ENCODE data around the gene RAD52.

Gene RAD52

GRCh38 chr12:911191-911826 is 38.2 kb downstream of the RAD52 start:
- no peak for FAIRE-seq
- TF ChIP-seq TAF1 (IDR thresholded peaks at IDR 0.05; ENCODE audit: low read depth, low read length), result no peak
- TF ChIP-seq POU2F2 (IDR thresholded peaks at IDR 0.05; ENCODE audit: low read depth, low read length), result no peak
- TF ChIP-seq POLR2A (IDR thresholded peaks at IDR 0.05; ENCODE audit: low read depth, low read length), result no peak
- no peak for TF ChIP-seq POLR2AphosphoS5 (IDR thresholded peaks at IDR 0.05; ENCODE audit: low read depth, low read length)
- TF ChIP-seq SPI1 (IDR thresholded peaks at IDR 0.05; ENCODE audit: low read depth, low read length), result 0 out of 2 replicates have a peak, but pooled peaks have one; percentile 9
- DNase-seq (ENCODE audit: insufficient read length, low spot score), result no peak

- TF ChIP-seq SPI1 (IDR thresholded peaks at IDR 0.05; ENCODE audit: low read depth, low read length), result no peak
- no peak for TF ChIP-seq POLR2A (IDR thresholded peaks at IDR 0.05; ENCODE audit: low read depth, low read length)
- no peak for TF ChIP-seq POLR2AphosphoS5 (IDR thresholded peaks at IDR 0.05; ENCODE audit: low read depth, low read length)
- TF ChIP-seq POU2F2 (IDR thresholded peaks at IDR 0.05; ENCODE audit: low read depth, low read length), result no peak
- TF ChIP-seq PAX5 (IDR thresholded peaks at IDR 0.05; ENCODE audit: insufficient read depth, low read length, severe bottlenecking), result no peak
- no peak for TF ChIP-seq TAF1 (IDR thresholded peaks at IDR 0.05; ENCODE audit: low read depth, low read length)
- DNase-seq (ENCODE audit: insufficient read length, low spot score) (no peak), FAIRE-seq (no peak)
Measured at GRCh38 chr12:910416-910815, 39.1 kb downstream of the RAD52 start.

GRCh38 chr12:909861-910260 is 39.6 kb downstream of the RAD52 start:
- TF ChIP-seq POLR2AphosphoS5 (IDR thresholded peaks at IDR 0.05; ENCODE audit: low read depth, low read length) (no peak), POLR2A (IDR thresholded peaks at IDR 0.05; ENCODE audit: low read depth, low read length) (no peak), POU2F2 (IDR thresholded peaks at IDR 0.05; ENCODE audit: low read depth, low read length) (no peak), PAX5 (IDR thresholded peaks at IDR 0.05; ENCODE audit: insufficient read depth, low read length, severe bottlenecking) (no peak), SPI1 (IDR thresholded peaks at IDR 0.05; ENCODE audit: low read depth, low read length) (no peak), TAF1 (IDR thresholded peaks at IDR 0.05; ENCODE audit: low read depth, low read length) (no peak)
- FAIRE-seq (no peak), DNase-seq (ENCODE audit: insufficient read length, low spot score) (no peak)

GRCh38 chr12:907413-908185 is 41.9 kb downstream of the RAD52 start:
- no peak for TF ChIP-seq TAF1 (IDR thresholded peaks at IDR 0.05; ENCODE audit: low read depth, low read length)
- TF ChIP-seq SPI1 (IDR thresholded peaks at IDR 0.05; ENCODE audit: low read depth, low read length), result no peak
- no peak for TF ChIP-seq POLR2A (IDR thresholded peaks at IDR 0.05; ENCODE audit: low read depth, low read length)
- no peak for TF ChIP-seq POLR2AphosphoS5 (IDR thresholded peaks at IDR 0.05; ENCODE audit: low read depth, low read length)
- TF ChIP-seq PAX5 (IDR thresholded peaks at IDR 0.05; ENCODE audit: insufficient read depth, low read length, severe bottlenecking), result no peak
- TF ChIP-seq POU2F2 (IDR thresholded peaks at IDR 0.05; ENCODE audit: low read depth, low read length), result no peak
- DNase-seq (ENCODE audit: insufficient read length, low spot score) (no peak), FAIRE-seq (no peak)

- DNase-seq (ENCODE audit: insufficient read length, low spot score) (no peak), FAIRE-seq (no peak)
- TF ChIP-seq POU2F2 (IDR thresholded peaks at IDR 0.05; ENCODE audit: low read depth, low read length), result no peak
- no peak for TF ChIP-seq POLR2A (IDR thresholded peaks at IDR 0.05; ENCODE audit: low read depth, low read length)
Measured at GRCh38 chr12:906062-906585, 43.4 kb downstream of the RAD52 start.

GRCh38 chr12:905261-906031 is 44.0 kb downstream of the RAD52 start:
- DNase-seq (ENCODE audit: insufficient read length, low spot score), result no peak
- no peak for FAIRE-seq

GRCh38 chr12:904010-904414 is 45.5 kb downstream of the RAD52 start:
- DNase-seq (ENCODE audit: insufficient read length, low spot score), result no peak
- no peak for FAIRE-seq
- TF ChIP-seq POU2F2 (IDR thresholded peaks at IDR 0.05; ENCODE audit: low read depth, low read length) (no peak), PAX5 (IDR thresholded peaks at IDR 0.05; ENCODE audit: insufficient read depth, low read length, severe bottlenecking) (no peak), SPI1 (IDR thresholded peaks at IDR 0.05; ENCODE audit: low read depth, low read length) (peak; percentile 72)

More at GRCh38 chr12:905261-906031, 44.0 kb downstream of the RAD52 start:
- no peak for TF ChIP-seq TAF1 (IDR thresholded peaks at IDR 0.05; ENCODE audit: low read depth, low read length)
- no peak for TF ChIP-seq PAX5 (IDR thresholded peaks at IDR 0.05; ENCODE audit: insufficient read depth, low read length, severe bottlenecking)
- no peak for TF ChIP-seq POU2F2 (IDR thresholded peaks at IDR 0.05; ENCODE audit: low read depth, low read length)
- TF ChIP-seq SPI1 (IDR thresholded peaks at IDR 0.05; ENCODE audit: low read depth, low read length), result no peak
- TF ChIP-seq POLR2AphosphoS5 (IDR thresholded peaks at IDR 0.05; ENCODE audit: low read depth, low read length), result no peak
- no peak for TF ChIP-seq POLR2A (IDR thresholded peaks at IDR 0.05; ENCODE audit: low read depth, low read length)

GRCh38 chr12:903055-903454 is 46.4 kb downstream of the RAD52 start:
- FAIRE-seq (no peak), DNase-seq (ENCODE audit: insufficient read length, low spot score) (no peak)
- TF ChIP-seq POU2F2 (IDR thresholded peaks at IDR 0.05; ENCODE audit: low read depth, low read length) (no peak), POLR2A (IDR thresholded peaks at IDR 0.05; ENCODE audit: low read depth, low read length) (no peak), PAX5 (IDR thresholded peaks at IDR 0.05; ENCODE audit: insufficient read depth, low read length, severe bottlenecking) (no peak), TAF1 (IDR thresholded peaks at IDR 0.05; ENCODE audit: low read depth, low read length) (no peak), SPI1 (IDR thresholded peaks at IDR 0.05; ENCODE audit: low read depth, low read length) (no peak), POLR2AphosphoS5 (IDR thresholded peaks at IDR 0.05; ENCODE audit: low read depth, low read length) (no peak)

- no peak for TF ChIP-seq POLR2AphosphoS5 (IDR thresholded peaks at IDR 0.05; ENCODE audit: low read depth, low read length)
- TF ChIP-seq SPI1 (IDR thresholded peaks at IDR 0.05; ENCODE audit: low read depth, low read length), result no peak
- TF ChIP-seq POU2F2 (IDR thresholded peaks at IDR 0.05; ENCODE audit: low read depth, low read length), result no peak
- TF ChIP-seq TAF1 (IDR thresholded peaks at IDR 0.05; ENCODE audit: low read depth, low read length), result no peak
- no peak for TF ChIP-seq POLR2A (IDR thresholded peaks at IDR 0.05; ENCODE audit: low read depth, low read length)
- TF ChIP-seq PAX5 (IDR thresholded peaks at IDR 0.05; ENCODE audit: insufficient read depth, low read length, severe bottlenecking), result no peak
- no peak for DNase-seq (ENCODE audit: insufficient read length, low spot score)
- FAIRE-seq, result no peak
Measured at GRCh38 chr12:902581-902980, 46.9 kb downstream of the RAD52 start.

Data from GM12891 (cell line).